Loucy (cell line): ENCODE data around the gene ODAD3.

ENCODE experiments used
- H2AFZ ChIP-seq: fragments of 200-600 bp; sonication (generic); 2 replicates; pipeline ENCODE4 v1.6.0; 2016; ENCODE audit warnings: antibody characterized with exemption, mild to moderate bottlenecking, low read length, moderate library complexity
- H3F3A ChIP-seq: fragments of 200-600 bp; 2 replicates; pipeline ENCODE4 v1.6.0; 2016; ENCODE audit warnings: antibody characterized with exemption, low read depth, mild to moderate bottlenecking
- H3K27me3 ChIP-seq: fragments of 200-600 bp; sonication (generic); 2 replicates; pipeline ENCODE4 v1.6.1; 2014; ENCODE audit warnings: low read length, mild to moderate bottlenecking; ENCODE audit not compliant: insufficient read depth, poor library complexity, severe bottlenecking
- H3K36me3 ChIP-seq: fragments of 200-600 bp; sonication (generic); 2 replicates; pipeline ENCODE4 v1.6.1; 2016; ENCODE audit warnings: low read length; ENCODE audit not compliant: insufficient read depth
- H3K4me1 ChIP-seq: fragments of 200-600 bp; sonication (generic); 2 replicates; pipeline ENCODE4 v1.5.1; 2014; ENCODE audit warnings: low read length, mild to moderate bottlenecking; ENCODE audit not compliant: insufficient read depth, poor library complexity, severe bottlenecking
- H3K4me2 ChIP-seq: fragments of 200-600 bp; sonication (generic); 2 replicates; pipeline ENCODE4 v1.6.0; 2014; ENCODE audit warnings: antibody characterized with exemption, low read length, low read depth, mild to moderate bottlenecking; ENCODE audit not compliant: poor library complexity, severe bottlenecking
- H3K4me3 ChIP-seq: fragments of 200-600 bp; sonication (generic); 2 replicates; pipeline ENCODE4 v1.5.1; 2014; ENCODE audit warnings: low read length, mild to moderate bottlenecking, mixed read lengths; ENCODE audit not compliant: poor library complexity, severe bottlenecking
- H3K79me2 ChIP-seq: fragments of 200-600 bp; sonication (generic); 2 replicates; pipeline ENCODE4 v1.6.1; 2014; ENCODE audit warnings: low read length; ENCODE audit not compliant: insufficient read depth
- H3K9ac ChIP-seq: fragments of 200-600 bp; sonication (generic); 2 replicates; pipeline ENCODE4 v1.6.0; 2014; ENCODE audit warnings: mild to moderate bottlenecking, low read depth, low read length, moderate library complexity; ENCODE audit not compliant: poor library complexity, severe bottlenecking
- H3K9me2 ChIP-seq: fragments of 200-600 bp; sonication (generic); replicated peaks from 2 replicates; pipeline ENCODE4 v1.6.1; 2016; ENCODE audit warnings: low read depth, low read length, mixed read lengths
- H3K9me3 ChIP-seq: fragments of 200-600 bp; sonication (generic); 2 replicates; pipeline ENCODE4 v1.6.1; 2014; ENCODE audit warnings: mild to moderate bottlenecking, antibody characterized with exemption, low read length, low read depth; ENCODE audit not compliant: insufficient read depth
- H4K20me1 ChIP-seq: fragments of 200-600 bp; sonication (generic); 2 replicates; pipeline ENCODE4 v1.6.0; 2014; ENCODE audit warnings: antibody characterized with exemption, low read length, mild to moderate bottlenecking; ENCODE audit not compliant: insufficient read depth, poor library complexity, severe bottlenecking
- EZH2phosphoT487 ChIP-seq: fragments of 200-600 bp; IDR thresholded peaks from 2 replicates; pipeline ENCODE4 v1.6.1; 2018; ENCODE audit warnings: antibody characterized with exemption, mild to moderate bottlenecking, moderate library complexity, borderline replicate concordance
- TF ChIP-seq, protein P1 (sequence below): fragments of 200-600 bp; sonication (generic); conservative IDR thresholded peaks from 2 replicates; pipeline ENCODE4 v1.5.1; 2014; ENCODE audit warnings: mild to moderate bottlenecking, antibody characterized with exemption, low read length

The ODAD3 gene

DNA sequence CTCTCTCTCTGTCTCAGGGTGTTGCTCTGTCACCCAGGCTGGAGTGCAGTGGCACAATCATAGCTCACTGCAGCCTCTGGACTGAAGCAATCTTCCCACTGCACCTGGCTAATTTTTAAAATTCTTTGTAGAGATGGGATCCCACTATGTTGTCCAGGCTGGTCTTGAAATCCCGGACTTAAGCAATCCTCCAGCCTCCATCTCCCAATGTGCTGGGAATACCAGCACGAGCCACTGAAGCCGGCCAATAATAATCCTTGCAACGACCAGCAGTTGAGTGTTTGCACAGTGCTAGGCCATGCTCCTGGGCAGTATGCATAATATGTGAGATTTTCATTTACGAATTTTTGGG lies 50.2 kb downstream of the ODAD3 start:
- peak overlapping the region; percentile 91 for H3K9ac ChIP-seq
- H3K9me2 ChIP-seq: no peaks in the 10 kb centered on the region
- H2AFZ ChIP-seq: peak overlapping the region; percentile 95; the same call in 1 of the 2 replicates
- peak overlapping the region; percentile 93 for H3K4me2 ChIP-seq
- no peaks in the 10 kb centered on the region for H3K36me3 ChIP-seq
- peak overlapping the region; percentile 90 for H3K4me3 ChIP-seq
- no peaks in the 10 kb centered on the region for H3K79me2 ChIP-seq
- no peaks in the 10 kb centered on the region for H3K27me3 ChIP-seq
- TF ChIP-seq EZH2phosphoT487: no peak
- TF ChIP-seq, protein P1, sequence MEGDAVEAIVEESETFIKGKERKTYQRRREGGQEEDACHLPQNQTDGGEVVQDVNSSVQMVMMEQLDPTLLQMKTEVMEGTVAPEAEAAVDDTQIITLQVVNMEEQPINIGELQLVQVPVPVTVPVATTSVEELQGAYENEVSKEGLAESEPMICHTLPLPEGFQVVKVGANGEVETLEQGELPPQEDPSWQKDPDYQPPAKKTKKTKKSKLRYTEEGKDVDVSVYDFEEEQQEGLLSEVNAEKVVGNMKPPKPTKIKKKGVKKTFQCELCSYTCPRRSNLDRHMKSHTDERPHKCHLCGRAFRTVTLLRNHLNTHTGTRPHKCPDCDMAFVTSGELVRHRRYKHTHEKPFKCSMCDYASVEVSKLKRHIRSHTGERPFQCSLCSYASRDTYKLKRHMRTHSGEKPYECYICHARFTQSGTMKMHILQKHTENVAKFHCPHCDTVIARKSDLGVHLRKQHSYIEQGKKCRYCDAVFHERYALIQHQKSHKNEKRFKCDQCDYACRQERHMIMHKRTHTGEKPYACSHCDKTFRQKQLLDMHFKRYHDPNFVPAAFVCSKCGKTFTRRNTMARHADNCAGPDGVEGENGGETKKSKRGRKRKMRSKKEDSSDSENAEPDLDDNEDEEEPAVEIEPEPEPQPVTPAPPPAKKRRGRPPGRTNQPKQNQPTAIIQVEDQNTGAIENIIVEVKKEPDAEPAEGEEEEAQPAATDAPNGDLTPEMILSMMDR: no peak
- peaks cover 5% of the 10 kb centered on the region for H4K20me1 ChIP-seq
- peaks cover 17% of the 10 kb centered on the region for H3K4me1 ChIP-seq
- no peaks in the 10 kb centered on the region for H3K9me3 ChIP-seq
- no peaks in the 10 kb centered on the region for H3F3A ChIP-seq

DNA sequence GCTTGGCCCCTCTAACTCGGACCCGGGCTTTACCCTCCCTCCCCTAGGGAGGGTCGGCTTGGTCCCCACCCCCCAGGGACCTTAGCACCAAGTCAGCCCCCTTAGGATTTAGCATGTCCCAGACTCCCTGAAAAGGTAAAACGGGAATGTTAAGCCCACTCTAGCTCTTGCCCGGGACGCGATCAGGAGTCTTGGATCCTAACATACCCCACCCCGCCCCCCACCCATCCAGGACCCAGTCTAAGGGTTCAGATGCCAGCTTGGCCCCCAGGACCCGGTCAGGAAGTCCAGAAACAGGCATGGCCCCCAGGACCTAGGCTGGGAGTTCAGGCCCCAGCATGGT lies 51.2 kb downstream of the ODAD3 start:
- Histone ChIP-seq H3F3A (no peaks in the 10 kb centered on the region), H3K4me2 (peak overlapping the region; percentile 93), H3K9me3 (no peaks in the 10 kb centered on the region), H3K4me1 (peaks cover 17% of the 10 kb centered on the region), H3K9ac (peak overlapping the region; percentile 91), H3K9me2 (no peaks in the 10 kb centered on the region), H3K4me3 (peak overlapping the region; percentile 90), H4K20me1 (peaks cover 5% of the 10 kb centered on the region), H3K27me3 (no peaks in the 10 kb centered on the region), H2AFZ (peak overlapping the region; percentile 95), H3K36me3 (no peaks in the 10 kb centered on the region), H3K79me2 (no peaks in the 10 kb centered on the region)
- no peak for TF ChIP-seq EZH2phosphoT487
- TF ChIP-seq, protein P1: no peak

DNA sequence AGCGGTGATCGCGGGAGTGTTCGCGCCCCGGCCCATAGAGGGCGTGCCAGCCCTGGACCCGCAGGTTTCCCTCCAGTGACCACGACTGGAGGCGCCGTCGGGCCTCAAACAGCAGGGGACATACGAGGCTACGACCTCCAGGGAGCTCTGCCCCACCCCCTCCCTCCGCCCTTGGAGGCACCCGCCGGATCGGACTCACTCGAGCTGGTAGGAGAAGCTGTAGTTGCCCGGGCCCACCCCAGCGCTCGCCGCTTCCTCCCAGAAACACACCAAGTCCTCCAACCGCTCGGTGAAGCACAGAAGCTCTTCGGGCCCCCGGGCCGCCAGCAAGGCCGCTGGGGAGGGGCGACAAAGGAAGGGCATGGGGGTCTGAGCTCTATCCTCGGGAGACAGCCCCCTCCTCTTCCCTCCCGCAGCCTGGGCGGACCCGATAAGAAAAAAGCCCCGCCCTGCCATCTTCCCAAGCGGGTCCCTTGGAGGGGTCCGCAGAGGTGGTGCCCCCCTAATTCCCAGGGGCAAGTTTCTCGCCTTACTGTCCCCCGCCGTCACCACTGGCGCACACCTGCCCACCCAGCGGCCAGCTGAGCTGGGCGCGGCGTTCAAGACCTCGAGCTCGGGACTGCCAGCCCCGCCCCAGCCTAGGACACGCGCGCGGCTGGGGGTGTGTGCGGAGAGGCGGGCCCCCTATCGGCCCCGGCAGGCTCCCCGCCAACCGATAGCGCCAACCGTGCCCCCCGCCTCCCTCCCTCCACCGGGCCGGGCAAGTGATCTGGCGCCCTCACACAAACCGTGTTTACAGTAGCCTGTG lies 51.8 kb downstream of the ODAD3 start:
- Histone ChIP-seq H3K9me2 (no peaks in the 10 kb centered on the region), H4K20me1 (peaks cover 5% of the 10 kb centered on the region), H3K9ac (peak overlapping the region; percentile 91), H2AFZ (peak overlapping the region; percentile 95), H3K27me3 (no peaks in the 10 kb centered on the region), H3K4me2 (peak overlapping the region; percentile 93), H3K9me3 (no peaks in the 10 kb centered on the region), H3K79me2 (no peaks in the 10 kb centered on the region), H3K4me1 (peaks cover 18% of the 10 kb centered on the region), H3K36me3 (no peaks in the 10 kb centered on the region), H3F3A (no peaks in the 10 kb centered on the region), H3K4me3 (peak overlapping the region; percentile 90)
- no peak for TF ChIP-seq EZH2phosphoT487
- TF ChIP-seq, protein P1: peak; percentile 73
